SU-DHL-6 (cell line): ENCODE measurements around the gene USP17L22.
"Not testable (repeated sequence)": the region's sequence is repeated elsewhere in the genome, so short reads cannot be mapped to it uniquely, and the experiment has no call there.

Experiments
- EZH2phosphoT487 ChIP-seq: fragments of 200-600 bp; sonication (generic), shearing (Covaris generic); conservative IDR thresholded peaks from 2 replicates; pipeline ENCODE4 v1.6.1; 2018; ENCODE audit warnings: mild to moderate bottlenecking, antibody characterized with exemption, low read length, moderate library complexity, mixed read lengths
- TF ChIP-seq, protein P1 (sequence below): fragments of 200-600 bp; sonication (generic); IDR thresholded peaks from one replicate; pipeline ENCODE4 v1.5.1; 2017; ENCODE audit warnings: antibody characterized with exemption, mild to moderate bottlenecking, low read length, moderate library complexity; ENCODE audit not compliant: insufficient read depth, poor library complexity, severe bottlenecking

GRCh38 chr4:9253078-9253477 lies 14.3 kb upstream of the USP17L22 start, which contains the start of gene USP17L19:
- TF ChIP-seq, protein P1, sequence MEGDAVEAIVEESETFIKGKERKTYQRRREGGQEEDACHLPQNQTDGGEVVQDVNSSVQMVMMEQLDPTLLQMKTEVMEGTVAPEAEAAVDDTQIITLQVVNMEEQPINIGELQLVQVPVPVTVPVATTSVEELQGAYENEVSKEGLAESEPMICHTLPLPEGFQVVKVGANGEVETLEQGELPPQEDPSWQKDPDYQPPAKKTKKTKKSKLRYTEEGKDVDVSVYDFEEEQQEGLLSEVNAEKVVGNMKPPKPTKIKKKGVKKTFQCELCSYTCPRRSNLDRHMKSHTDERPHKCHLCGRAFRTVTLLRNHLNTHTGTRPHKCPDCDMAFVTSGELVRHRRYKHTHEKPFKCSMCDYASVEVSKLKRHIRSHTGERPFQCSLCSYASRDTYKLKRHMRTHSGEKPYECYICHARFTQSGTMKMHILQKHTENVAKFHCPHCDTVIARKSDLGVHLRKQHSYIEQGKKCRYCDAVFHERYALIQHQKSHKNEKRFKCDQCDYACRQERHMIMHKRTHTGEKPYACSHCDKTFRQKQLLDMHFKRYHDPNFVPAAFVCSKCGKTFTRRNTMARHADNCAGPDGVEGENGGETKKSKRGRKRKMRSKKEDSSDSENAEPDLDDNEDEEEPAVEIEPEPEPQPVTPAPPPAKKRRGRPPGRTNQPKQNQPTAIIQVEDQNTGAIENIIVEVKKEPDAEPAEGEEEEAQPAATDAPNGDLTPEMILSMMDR = not testable (repeated sequence)
- not testable (repeated sequence) for TF ChIP-seq EZH2phosphoT487
